NCI-H1694 (cell line): Measurements from ENCODE around the gene MSX1.

Experiments
- DNase-seq: peaks from one replicate; lab custom pipeline; 2025; lab: John Stamatoyannopoulos, UW

Gene MSX1

DNA sequence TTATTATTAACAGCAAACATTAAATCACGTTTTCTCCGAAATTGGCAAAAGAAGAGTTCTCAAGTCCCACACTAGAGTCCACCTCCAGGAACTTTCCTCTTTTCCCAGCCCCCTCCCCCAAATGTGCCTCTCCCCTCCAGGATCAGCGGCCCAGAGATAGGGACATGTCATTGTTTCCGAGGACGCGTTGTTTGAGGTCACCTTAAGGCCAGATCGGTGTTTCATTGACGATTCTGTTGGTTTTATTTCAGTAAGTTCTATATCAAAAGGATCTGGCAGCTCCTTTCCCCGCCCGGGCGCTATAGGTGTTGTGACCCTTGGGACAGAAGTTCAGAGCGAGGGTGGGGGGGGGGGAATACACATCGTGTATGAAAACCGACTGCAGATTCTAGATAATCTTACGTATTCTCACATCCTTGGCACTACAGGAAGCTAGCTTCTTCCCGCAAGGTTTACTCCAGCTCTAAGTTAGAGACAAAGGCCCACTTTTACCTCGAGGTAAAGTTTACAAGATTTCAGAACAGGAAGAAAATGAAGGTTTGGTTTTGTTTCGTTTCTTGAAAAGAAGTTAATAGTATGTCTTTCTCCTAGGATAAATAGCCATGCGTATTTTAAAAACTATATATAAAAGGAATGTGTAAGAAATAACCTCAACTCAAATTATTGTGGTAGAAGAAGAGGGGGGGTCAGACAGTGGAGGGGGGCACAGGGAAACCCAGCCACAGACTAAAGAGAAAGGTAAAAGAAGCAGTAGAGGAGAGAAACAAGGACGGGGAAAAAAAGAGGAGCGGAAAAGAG, 739 bp upstream of the MSX1 start:
- DNase-seq: no peak

DNA sequence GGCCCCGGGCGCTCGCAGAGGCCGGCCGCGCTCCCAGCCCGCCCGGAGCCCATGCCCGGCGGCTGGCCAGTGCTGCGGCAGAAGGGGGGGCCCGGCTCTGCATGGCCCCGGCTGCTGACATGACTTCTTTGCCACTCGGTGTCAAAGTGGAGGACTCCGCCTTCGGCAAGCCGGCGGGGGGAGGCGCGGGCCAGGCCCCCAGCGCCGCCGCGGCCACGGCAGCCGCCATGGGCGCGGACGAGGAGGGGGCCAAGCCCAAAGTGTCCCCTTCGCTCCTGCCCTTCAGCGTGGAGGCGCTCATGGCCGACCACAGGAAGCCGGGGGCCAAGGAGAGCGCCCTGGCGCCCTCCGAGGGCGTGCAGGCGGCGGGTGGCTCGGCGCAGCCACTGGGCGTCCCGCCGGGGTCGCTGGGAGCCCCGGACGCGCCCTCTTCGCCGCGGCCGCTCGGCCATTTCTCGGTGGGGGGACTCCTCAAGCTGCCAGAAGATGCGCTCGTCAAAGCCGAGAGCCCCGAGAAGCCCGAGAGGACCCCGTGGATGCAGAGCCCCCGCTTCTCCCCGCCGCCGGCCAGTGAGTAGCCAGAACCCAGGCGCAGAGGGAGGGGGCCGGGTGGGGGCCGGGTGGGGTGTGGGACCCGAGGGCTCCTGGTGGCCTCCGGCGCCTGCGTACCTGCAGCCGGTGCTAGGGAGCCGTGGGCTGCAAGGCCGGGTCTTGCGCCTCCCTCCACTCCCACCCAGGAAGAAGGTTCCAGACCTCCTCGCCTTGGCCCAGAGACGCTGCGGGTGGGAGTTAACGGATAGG, 534 bp downstream of the MSX1 start:
- no peak for DNase-seq

DNA sequence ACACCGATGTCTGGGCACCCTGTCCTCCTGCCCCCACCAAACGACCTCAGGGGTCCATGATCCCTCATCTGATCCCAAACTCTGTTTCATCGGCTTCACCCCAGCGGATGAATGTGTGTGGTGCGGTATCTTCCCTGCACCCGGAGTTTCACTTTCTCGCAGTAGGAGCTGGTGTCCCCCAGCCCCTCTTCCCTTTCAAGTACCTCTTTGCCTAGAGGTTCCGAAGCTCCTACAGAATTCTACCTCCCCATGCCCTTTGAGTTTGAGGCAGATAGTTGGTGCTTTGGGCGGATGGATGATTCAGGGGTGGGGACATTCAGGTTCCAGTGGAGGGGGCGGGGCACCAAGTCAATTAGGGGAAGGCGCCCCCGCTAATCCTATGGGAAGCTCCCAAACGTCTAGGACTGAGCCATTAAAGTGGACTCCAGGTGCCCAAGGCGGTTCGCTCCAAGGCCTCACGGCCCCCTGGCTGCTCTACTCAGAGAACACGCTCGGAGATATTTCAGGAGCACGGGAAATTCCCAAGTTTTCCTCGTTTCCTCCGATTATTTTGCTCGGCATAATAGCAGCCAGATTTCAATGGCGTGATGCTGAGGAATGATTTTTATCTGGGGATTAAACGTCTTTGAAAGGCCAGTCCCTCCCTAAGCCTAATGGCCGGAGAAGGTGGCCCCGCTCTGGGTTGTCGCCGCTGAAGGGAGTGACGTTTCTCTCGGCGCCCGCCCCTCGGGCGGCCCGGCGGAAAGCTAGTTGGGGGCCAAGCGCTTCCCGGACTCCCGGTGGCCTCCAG, 1.3 kb downstream of the MSX1 start:
- DNase-seq: no peak

DNA sequence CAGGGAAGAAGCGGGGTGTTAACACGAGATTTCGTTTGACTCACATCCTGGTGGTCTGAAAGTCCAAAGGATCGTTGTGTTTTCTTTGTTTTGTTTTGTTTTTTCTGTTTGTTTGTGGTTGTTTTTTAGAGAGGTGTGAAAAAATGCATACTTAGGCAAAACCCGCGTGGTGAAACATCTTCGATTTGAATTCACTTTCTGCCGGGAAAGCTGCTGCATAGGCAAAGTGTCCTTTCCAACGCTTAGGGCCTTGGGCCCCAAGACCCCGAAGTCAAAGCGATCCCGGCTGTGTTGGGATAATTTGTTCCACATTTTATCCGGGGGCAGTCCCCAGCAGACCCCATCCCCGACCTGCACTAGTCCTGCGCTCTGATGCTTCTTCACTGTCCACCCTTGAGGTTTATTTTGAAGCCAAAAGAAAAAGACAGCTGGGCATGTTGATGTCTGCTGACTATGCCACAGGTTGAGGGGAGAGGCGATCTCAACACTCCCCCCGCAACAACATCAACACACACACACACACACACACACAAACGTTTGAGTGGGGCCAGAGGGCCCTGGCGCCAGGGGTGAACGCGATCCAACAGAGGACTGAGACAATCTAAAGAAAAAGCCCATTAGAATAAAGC, 2.0 kb downstream of the MSX1 start:
- no peak for DNase-seq

DNA sequence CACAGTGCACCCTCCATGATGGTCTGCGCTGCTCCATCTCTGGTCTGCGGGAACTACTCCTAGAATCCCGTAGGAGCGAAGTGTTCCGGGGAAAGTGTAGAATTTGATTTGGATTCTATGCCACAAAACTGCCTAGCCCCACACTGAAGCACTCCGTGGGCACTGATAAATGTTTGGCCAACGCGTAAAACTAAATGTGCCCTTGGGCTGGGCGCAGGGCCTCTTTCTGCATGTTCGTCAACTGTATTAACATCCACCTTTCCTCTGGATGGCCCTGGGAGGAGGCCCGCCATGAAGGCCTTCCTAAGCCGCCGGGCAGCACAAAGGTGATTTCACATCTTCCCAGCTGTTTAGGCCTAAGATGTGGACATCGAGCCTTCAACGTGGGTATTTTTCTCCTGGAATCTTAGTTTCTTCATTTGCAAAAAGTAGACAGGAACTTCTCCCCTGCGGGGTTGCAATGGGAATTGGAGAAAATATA, 2.6 kb downstream of the MSX1 start:
- DNase-seq: no peak

DNA sequence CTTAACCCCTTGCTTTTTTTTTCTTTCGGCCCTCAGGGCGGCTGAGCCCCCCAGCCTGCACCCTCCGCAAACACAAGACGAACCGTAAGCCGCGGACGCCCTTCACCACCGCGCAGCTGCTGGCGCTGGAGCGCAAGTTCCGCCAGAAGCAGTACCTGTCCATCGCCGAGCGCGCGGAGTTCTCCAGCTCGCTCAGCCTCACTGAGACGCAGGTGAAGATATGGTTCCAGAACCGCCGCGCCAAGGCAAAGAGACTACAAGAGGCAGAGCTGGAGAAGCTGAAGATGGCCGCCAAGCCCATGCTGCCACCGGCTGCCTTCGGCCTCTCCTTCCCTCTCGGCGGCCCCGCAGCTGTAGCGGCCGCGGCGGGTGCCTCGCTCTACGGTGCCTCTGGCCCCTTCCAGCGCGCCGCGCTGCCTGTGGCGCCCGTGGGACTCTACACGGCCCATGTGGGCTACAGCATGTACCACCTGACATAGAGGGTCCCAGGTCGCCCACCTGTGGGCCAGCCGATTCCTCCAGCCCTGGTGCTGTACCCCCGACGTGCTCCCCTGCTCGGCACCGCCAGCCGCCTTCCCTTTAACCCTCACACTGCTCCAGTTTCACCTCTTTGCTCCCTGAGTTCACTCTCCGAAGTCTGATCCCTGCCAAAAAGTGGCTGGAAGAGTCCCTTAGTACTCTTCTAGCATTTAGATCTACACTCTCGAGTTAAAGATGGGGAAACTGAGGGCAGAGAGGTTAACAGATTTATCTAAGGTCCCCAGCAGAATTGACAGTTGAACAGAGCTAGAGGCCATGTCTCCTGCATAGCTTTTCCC, 3.4 kb downstream of the MSX1 start:
- DNase-seq: no peak

DNA sequence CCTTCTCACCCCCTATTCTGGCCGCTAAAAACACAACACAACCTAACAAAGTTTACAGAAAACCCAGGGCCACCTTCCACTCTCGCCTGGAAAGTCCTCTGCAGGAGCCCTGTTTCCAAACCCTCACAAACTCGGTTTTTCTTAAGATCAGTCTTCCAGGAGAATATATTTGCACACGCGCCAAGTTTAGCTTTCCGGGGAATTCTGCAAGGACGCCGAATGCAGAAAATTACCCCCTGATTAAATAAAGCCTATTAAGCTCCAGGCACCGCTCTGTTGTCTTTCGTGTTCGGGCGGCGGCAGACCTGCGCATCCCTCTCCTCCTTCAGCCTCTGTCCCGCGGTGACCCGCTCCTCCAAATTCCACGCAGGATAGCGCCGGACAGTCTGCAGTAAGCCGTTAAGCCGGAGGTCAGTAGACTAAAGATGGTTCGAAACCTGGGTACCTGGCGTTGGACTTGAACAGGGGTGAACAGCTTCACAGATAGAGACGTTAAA, 5.0 kb downstream of the MSX1 start:
- no peak for DNase-seq

DNA sequence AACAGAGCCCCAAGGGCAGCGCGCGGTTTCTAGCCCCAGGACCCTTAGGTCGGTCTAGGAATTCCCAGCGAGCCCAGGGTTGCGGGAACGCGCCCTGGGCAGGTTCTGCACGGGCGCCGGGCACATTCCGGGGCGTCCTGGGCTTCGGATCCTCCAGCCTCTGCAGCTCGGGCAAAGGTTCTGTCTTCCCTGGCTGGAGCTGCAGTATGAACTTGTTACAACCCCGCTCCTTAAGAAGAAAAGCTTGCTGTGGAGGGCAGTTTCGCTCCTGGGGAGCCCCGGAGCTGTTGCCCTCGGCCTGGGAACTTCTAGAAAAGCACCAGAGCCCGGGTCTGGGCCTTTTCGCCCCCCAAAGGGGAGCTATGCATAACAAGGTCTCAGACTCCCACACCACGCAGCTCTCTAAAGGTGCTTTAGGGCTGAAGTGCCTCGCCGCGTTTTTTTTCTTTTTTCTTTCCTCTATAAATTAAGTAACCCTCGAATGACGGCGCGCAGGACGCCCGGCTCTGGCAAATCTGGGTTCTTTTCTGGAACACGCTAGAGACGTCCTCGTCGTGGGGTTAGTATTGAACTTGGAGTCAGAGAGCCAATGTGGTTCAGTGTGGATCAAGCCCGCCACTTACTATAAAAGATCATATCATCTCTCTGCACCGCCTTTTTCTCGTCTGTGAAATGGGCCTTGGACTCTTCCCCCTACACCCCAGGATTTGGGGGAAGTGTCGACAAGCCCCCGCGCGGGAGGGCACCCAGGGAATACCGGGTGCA, 5.7 kb downstream of the MSX1 start:
- DNase-seq: no peak

DNA sequence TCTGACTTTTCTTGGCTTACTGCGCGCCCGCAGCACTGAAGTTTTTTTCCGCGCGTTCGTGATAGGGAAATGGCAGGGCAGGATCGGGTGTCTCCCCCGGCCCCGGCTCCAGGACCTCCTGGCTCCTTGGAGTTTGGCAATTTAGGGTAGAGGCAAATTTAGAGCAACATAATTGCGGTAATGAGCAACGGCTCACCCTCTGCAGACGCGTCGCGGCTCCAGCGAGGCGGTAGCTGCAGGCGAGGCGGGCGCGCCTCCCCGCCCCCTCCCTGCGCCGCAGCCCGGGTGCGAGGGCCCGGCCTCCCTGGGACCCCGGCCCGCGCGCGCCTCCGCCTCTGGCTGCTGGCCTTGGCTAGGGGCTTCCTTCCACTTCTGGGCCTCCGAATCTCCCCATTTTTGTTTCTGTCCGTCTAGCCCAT, 6.2 kb downstream of the MSX1 start:
- DNase-seq: no peak

DNA sequence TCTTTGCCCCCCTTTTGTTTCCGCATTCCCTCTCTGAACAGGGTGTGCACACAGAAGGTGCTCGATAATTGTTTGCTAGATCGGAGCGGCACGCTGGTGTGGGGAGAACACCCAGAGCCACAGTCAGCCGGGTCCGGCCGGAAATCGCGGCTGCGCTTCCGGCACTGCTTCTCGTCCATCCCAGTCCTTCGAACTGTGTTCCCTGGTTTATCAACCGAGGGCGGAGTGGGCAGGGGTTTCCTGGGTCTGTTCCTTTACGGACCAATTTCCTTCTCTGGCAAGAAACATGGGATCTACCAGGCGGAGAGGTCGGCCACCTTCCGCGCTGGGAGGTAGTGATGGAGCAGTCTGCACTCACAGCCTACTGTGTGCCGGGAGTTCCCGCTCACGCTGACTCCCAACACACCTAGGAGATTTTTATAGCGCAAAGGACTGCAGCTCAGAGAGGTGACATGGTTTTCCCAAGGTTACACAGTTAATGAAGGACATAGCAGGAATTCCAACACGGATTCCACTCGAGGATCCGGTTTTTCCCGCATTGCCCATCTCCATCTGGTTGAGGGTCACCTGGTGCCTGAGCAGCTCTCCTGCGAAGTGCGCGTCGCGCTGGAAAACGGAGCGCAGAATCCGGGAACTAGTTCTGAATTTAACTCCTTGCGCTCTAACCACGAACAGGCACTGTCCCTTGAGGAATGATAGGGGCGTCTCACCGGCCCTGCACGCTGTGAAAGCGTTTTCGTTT, 6.8 kb downstream of the MSX1 start:
- DNase-seq: peak; percentile 17

DNA sequence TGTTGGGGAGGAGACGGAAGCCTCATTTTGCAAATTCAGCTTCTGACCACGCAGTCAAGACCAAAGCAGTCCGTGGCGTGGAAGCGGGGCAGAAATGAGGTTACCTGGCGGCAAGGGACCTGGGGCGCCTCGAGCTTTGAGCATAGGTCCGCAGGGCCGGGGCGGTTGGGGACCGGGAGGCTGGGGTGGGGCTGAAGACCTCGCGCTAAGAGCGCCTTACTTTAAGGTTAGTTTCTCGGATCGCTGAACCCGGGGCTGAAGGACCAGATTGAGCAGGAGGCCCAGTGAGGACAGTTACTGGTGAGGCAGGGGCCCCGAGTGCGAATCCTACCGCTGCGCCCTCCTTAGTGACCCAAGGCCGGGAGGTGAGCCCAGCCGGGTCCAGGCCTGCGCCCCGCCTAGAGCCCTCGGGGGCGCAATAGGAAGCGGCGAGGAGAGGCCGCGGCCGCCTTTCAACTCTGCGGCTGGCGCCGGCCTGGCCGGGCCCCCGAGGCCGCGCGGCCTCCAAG, 7.5 kb downstream of the MSX1 start:
- DNase-seq: no peak

DNA sequence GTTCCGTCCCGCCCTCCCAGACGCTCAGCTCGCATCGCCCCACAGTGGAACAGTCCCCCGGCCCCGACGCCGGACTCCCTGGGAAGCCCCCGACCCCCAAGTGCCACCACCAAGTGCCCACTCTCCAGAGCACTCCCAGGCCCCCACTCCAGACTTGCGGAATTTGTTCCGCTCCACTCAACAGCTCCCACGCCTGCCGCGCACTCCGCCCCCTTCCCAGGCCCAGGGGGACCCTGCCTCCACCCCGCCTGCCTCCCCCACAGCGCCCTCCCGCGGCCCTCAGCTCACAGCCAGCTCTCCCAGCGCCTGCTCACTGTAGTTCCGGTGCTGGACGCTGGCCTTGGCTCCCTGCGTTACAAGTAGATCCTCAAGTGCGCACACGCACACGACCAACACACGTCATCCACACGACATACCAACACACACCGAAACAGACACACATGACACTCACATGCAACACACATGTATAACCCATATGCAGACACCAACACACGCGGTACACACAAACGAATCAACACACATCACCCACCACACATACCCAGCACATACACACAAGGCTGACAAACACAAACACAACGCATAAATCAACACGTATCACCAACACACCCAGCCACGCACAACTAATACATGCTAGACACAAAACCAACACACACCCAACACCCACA, 8.0 kb downstream of the MSX1 start:
- DNase-seq: no peak

DNA sequence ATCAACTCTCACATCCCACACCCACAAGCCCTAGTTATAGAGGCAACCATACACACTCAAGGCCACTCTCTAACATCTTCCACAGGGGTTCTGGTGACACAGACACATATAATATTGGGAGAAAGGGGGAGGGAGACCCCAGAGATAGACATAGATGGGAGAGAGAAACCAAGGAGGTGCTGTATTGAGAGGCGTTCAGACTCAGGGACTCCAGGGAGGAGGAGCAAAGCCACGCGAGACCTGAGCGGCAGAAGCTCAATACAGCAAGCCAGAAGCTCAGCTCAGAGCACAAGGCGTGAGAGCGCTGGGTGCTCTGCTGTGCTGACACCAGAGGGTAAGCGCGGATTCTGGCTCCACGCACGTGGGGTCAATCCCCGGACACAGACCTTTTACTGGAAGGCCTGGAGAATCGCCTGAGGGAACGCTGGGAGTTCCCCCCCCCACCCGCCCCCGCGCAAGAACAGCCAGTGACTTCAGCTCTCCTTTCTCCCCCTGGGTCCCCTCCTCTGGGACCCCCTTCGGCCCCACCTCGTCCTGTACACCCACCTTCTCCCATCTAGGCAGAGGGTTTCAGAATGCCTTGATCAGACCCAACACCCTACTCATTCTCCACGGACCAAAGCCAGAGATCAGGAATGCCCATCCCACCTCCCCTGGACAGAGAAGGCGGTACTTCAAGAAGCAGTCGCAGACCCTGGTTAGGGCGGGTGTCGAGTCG, 8.7 kb downstream of the MSX1 start:
- DNase-seq: no peak

DNA sequence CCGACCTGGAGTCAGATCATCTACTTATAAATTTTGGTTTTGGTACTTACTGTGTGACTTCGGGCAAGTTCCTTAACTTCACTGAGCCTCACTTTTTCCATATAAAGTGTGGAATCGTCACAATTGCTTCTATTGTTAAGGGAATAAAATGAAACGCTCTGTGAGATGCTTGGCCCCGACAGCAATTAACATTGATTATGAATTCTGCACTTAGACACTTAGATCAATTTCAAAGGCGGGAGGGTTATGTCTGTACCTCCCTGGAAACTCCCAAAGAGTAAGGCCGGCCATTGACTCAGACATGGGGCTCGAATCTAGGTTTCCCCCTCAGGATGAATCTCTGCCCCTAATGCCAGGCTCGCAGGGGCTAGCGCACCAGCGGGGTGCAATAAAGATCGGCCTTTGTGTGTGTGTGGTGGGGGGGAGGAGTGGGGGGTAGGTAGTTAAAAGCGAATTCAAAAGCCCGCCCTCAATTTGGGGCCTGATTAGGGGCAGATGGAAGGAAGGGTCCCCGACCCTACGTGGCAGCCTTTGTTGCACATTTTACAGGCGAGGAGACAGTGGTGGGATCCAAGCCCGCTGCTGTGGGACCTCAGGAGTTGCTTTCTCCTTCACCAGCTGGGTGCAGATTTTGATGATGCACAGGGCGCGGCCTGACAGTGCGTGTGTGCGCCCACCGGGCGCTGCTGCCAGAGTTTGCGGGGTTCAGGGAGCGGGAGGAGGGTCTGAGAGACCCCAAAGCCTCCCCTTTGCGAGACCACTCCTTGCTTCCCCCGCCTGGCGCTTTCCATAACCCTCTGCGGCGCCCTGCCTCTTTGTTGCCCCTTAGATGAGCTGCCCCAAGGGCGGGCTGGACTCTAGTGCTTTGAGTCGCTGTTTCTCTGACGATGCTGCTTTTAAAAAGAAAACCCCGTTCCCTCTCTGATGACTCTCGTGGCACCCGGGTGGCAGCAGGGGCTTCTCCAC, 9.6 kb downstream of the MSX1 start:
- DNase-seq: no peak

DNA sequence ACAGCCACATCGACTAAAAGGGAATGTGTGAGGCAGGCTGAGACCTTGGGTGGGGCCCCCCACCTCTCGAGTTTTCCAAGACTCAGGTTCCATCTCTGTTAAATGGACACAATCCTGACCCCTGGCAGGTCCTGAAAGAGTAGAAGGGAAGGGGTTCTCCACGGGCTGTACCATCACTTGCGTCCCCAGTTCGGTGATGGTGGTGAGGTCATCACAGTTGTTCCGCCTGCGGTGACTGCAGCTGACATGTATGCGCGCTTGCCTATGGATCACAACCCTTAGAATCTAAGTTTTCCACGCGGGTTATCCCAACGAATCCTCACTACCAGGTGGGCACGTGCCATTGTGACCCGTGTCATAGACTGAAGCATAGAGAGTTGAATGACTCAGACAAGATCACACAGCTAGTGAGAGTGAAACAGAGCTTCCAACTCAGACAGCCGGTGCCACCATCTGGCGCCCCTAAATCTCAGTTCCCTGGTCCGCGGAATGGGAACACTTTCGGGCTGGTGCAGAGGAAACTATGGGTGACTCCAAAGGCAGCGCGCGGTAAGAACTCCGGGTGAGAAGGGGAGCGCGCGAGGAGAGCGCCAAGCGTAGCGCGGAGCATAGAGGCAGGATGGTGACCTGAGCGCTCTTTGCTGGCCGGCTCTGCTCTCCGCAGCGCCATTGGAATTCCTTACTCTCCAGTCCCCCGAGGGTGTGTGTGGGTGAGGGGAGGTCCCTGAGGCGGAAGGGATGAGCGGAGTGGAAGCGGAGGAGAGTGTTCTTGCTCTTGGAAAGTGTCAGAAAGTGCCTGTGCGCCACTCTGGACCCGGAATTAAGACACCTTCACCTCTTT, 10.5 kb downstream of the MSX1 start:
- no peak for DNase-seq
